ENCODE measurements around the gene MOB1A.
"Not testable (repeated sequence)": the region's sequence is repeated elsewhere in the genome, so short reads cannot be mapped to it uniquely, and the experiment has no call there.

The MOB1A gene

DNA sequence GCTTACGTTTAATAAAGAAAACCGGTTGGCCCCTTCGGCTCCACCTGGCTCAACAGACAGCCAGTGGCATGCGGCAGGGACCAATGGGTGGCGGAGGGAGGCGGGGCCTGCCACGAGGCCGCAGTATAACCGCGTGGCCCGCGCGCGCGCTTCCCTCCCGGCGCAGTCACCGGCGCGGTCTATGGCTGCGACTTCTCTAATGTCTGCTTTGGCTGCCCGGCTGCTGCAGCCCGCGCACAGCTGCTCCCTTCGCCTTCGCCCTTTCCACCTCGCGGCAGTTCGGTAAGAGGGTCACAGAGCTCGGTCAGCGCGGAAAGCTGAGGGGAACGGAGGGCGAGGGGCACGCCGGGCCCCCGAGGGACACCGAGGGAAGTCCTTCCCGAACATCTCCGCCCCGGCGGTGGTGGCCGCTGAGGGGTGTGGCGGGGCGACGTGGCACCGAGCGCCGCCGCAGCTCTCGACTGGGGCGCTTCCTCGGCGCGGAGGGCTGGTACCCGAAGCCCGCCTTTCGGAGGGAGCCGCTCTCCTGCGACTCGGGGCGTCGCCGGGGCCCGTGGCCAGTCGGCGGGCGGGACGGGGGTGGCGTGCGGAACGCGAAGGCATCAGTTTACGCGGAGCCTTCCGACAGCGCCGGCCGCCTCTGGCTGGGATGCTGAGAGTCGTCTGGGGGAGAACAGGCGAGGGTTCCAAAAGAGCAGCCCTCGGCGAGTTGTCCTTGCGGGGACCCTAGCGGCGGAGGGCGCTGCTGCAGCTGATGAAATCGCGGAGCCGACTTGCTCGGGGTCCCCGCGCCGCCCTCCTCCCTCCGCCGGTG is 20.0 kb upstream of the MOB1A start, which contains the start of gene MTHFD2:
MTHFD2 (plus strand) TSS at position 155 of the 814 bp plus-strand sequence; CDS start at position 182, 27 bp downstream.
- DNase-seq: peak; percentile 87

DNA sequence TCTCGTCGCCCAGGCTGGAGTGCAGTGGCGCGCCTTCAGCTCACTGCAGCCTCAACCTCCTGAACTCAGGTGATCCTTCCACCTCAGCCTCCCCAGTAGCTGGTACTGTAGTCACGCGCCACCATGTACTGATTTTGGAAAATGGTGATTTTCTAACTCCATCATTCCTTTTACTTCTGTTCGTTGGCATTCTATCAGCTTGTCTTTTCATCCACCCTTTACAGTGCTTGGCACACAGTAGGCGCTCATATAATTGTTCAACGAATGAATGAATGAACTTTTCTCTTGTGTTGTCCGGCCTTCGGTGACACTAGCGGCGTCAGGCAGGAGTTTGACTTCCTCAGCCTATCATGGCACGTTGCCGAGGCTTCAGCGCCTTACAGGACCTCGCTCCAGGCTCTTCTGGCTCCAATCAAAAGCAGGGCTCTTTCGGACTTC is 19.4 kb upstream of the MOB1A start:
- DNase-seq: no peak

GRCh38 chr2:74197049-74197448 is 18.4 kb upstream of the MOB1A start:
- no peak for DNase-seq

- DNase-seq: no peak
These were observed 16.1 kb upstream of the MOB1A start for GRCh38 chr2:74194799-74195198.

- no peak for DNase-seq
These were observed 13.1 kb upstream of the MOB1A start for GRCh38 chr2:74191596-74192380.

DNA sequence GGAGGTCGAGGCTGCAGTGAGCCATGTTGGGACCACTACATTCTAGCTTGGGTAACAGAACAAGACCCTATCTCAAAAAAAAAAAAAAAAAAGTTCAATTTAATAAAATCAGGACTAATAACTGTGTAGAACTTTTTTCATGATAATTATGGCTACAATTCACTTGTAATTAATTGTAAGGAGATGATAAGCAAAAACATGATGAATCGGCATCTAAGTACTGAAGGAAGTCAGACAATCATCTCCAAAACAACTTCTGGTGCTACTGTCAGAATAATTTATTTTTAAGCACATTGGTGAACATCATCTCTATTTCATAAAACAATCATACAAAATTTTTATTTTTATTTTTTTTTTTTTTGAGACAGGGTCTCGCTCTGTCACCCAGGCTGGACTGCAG is 10.0 kb upstream of the MOB1A start:
- DNase-seq: no peak

GRCh38 chr2:74188018-74188601 is 9.4 kb upstream of the MOB1A start:
- DNase-seq: no peak

DNA sequence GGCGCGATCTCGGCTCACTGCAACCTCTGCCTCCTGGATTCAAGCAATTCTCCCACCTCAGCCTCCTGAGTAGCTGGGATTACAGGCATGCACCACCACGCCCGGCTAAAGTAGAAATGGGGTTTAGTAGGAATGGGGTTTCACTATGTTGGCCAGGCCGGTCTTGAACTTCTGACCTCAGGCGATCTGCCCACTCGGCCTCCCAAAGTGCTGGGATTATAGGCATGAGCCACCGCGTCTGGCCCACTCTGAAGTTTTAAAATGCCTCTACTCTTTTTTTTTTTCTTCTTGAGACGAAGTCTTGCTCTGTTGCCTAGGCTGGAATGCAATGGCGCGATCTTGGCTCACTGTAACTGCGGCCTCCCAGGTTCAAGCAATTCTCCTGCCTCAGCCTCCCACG is 8.0 kb upstream of the MOB1A start:
- DNase-seq: not testable (repeated sequence)

- no peak for DNase-seq
These were observed 7.4 kb upstream of the MOB1A start for GRCh38 chr2:74186038-74186437.

GRCh38 chr2:74183878-74184277 is 5.2 kb upstream of the MOB1A start:
- no peak for DNase-seq

DNA sequence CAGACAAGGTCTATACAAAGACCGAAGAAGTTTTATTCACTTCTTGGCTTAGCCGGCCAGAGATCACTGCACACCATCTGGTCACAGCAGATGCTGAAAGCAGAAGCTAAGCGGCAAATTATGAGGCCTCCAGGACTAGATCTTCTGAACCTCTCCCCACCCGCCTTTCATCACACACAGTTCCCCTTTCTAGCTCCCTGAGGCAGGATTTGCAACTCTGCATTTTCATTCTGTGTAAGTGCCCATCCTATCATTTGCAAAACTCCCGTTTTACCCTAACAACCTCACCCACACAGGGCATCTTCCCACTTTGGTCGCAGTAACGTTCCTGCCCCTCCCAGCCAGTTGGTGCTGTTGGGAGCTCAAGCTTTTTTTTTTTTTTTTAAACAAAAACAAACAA is 3.1 kb upstream of the MOB1A start:
- DNase-seq: no peak

- DNase-seq: no peak
These were observed 585 bp upstream of the MOB1A start for GRCh38 chr2:74179063-74179865.

DNA sequence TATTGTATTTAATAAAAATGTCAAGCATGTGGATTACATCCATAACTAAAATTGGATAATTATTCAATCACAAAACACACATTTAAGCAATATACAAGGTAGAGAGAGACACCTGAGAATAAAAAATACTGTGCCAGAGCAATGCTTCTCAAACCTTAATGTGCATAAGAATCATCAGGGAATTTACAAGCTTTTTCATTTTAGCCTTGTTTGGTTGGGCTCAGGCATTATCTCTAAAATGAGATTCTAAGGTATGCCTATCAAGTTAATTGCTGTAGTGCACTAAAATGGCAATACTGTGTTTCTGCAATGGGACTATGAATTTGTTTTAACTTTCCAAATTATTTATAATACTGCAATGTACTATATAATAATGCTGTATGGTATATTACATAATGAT is 983 bp downstream of the MOB1A start:
- DNase-seq: no peak

GRCh38 chr2:74174909-74175308 is 3.8 kb downstream of the MOB1A start:
- DNase-seq: no peak

DNA sequence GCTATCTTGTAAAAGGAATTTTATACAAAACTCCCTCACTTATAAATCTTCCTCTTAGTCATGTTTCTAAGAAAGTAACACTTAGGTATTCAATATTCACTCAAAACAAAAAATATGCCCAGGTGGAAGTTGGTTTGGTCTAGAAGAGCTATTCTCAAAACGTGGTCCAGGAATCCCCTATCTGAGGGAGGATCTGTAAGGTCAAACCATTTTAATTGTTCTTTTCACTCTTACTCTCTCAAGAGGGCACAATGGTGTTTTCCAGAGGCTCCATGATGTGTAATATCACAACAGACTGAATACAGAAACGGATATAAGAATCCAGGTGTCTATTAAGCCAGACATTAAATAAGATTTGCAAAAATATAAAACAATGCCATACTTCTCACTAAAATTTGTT is 9.9 kb downstream of the MOB1A start:
- no peak for DNase-seq

DNA sequence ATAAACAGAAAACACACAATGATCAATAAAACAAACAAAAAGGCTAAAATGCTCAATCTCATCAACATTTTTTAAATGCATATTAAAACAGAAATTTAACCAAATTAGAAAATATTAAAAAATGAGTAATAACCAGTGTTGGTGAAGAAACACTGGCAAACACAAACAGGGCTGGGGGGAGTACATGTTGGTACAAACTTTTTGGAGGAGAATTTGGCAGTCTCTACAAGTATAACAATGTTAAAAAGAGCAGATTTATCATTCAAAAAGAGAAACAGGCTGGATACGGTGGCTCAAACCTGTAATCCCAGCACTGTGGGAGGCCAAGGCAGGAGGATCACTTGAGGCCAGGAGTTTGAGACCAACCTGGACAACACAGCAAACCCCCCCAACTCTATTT is 13.9 kb downstream of the MOB1A start:
- DNase-seq: no peak

DNA sequence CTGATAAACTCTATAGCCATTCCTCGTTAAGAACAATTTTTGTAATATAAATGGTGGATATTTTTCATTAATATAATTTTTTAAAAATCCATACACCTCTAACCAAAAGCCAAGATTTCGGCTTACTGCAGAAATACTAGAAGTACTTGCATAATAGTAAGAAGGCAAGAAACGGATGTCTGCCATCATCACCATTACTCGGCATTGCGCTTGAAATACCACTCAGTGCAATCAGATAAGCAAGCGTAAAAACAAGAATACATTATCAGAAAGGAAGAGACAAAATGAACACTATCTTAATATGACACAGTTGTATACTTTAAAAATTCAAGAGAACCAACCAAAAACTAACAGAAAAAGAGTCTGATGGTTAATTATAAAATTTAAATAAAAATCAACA is 15.7 kb downstream of the MOB1A start:
- no peak for DNase-seq

DNA sequence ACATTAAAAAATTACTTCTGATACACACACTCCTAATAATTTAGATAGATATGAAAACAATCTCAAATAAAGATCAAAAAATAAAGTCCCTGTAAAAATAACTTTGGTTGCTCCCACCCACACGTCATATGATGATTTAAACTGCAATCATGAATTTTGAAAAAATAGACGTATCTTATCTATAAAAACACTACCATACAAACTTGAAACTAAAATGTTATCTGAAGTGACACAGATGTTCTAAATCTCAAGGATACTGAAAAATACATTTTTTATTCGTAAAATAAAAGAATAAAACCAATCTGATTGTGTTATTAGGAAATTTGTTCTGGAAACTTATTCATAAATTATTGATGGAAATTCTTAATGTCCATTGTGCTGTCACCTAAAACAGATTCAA is 22.8 kb downstream of the MOB1A start:
- DNase-seq: no peak

GRCh38 chr2:74152954-74153353 is 25.7 kb downstream of the MOB1A start:
- DNase-seq: no peak

GRCh38 chr2:74149570-74150319 is 28.9 kb downstream of the MOB1A start:
- DNase-seq: no peak

GRCh38 chr2:74149247-74149525 is 29.5 kb downstream of the MOB1A start:
- no peak for DNase-seq
